Esophagus squamous epithelium (tissue), 5 donors: Measurements from ENCODE around the gene ALDH3B1. TPM values are rescaled to one million over a fixed set of nuclear protein-coding genes. Genes with fewer than 3 reads are reported as not detected.

ENCODE experiments used
- DNase-seq: peaks from one replicate; lab custom pipeline; 2025; lab: John Stamatoyannopoulos, UW
- H3K27ac ChIP-seq, 4 donors: fragments of 200-600 bp; sonication (generic); one replicate each; pipeline ENCODE4 v1.5.1; 2016 to 2019; ENCODE audit warnings: mild to moderate bottlenecking in 1 of 4
- H3K27me3 ChIP-seq, 4 donors: fragments of 200-600 bp; sonication (generic); 1 replicate in 3 of 4; 2 replicates in 1 of 4; pipeline versions ENCODE4 v1.5.1 to v1.6.0; 2017 to 2021; ENCODE audit warnings: antibody characterized with exemption in 1 of 4
- H3K36me3 ChIP-seq, 3 donors: fragments of 200-600 bp; sonication (generic); one replicate each; pipeline ENCODE4 v1.5.1; 2016 to 2019
- H3K4me1 ChIP-seq, 3 donors: fragments of 200-600 bp; sonication (generic); one replicate each; pipeline ENCODE4 v1.5.1; 2017 to 2019
- H3K4me3 ChIP-seq, 4 donors: fragments of 200-600 bp; sonication (generic); 1 replicate in 3 of 4; 2 replicates in 1 of 4; pipeline ENCODE4 v1.5.1; 2016 to 2019; ENCODE audit warnings: mild to moderate bottlenecking in 2 of 4, moderate library complexity in 1 of 4
- H3K9me3 ChIP-seq, 3 donors: fragments of 200-600 bp; sonication (generic); one replicate each; pipeline ENCODE4 v1.5.1; 2016 to 2019
- POLR2A ChIP-seq, 4 donors: fragments of 450-650 bp; IDR thresholded peaks; one replicate each; pipeline ENCODE4 v1.6.1; 2017; ENCODE audit warnings: antibody characterized with exemption in 4 of 4, mild to moderate bottlenecking in 4 of 4, moderate library complexity in 3 of 4
- WGBS, 2 donors: methylation state at CpG; one replicate each; pipeline ENCODE4 v1.1.5; 2018; 5-methylcytosine and 5-hydroxymethylcytosine counted together
- intact Hi-C: fragments of 100-400 bp; cut with DNase I; formaldehyde crosslinking; loops from one replicate; pipeline ENCODE4 v1.15.0; 2022
- total RNA-seq, 4 donors: library from RNA; depleted of rRNA; stranded (reverse); fragments of >200 nt; gene quantifications; one replicate each; pipeline ENCODE4 v1.1.0, GENCODE V29; 2016
- TF ChIP-seq, protein P1 (sequence below), 6 experiments: fragments of 450-650 bp in 4 of 6; fragments of 200-600 bp in 2 of 6; sonication (generic) in 2 of 6; IDR thresholded peaks; one replicate each; pipeline ENCODE4 v1.5.1; 2016 to 2019; ENCODE audit warnings: antibody characterized with exemption in 6 of 6, mild to moderate bottlenecking in 4 of 6, moderate library complexity in 4 of 6
- donor health status: DM: yes; HTN: yes; CAD: no.

Gene ALDH3B1
- total RNA-seq, 4 donors from 2014 or later: 1.6 to 15.7 (median 8.0) TPM

DNA sequence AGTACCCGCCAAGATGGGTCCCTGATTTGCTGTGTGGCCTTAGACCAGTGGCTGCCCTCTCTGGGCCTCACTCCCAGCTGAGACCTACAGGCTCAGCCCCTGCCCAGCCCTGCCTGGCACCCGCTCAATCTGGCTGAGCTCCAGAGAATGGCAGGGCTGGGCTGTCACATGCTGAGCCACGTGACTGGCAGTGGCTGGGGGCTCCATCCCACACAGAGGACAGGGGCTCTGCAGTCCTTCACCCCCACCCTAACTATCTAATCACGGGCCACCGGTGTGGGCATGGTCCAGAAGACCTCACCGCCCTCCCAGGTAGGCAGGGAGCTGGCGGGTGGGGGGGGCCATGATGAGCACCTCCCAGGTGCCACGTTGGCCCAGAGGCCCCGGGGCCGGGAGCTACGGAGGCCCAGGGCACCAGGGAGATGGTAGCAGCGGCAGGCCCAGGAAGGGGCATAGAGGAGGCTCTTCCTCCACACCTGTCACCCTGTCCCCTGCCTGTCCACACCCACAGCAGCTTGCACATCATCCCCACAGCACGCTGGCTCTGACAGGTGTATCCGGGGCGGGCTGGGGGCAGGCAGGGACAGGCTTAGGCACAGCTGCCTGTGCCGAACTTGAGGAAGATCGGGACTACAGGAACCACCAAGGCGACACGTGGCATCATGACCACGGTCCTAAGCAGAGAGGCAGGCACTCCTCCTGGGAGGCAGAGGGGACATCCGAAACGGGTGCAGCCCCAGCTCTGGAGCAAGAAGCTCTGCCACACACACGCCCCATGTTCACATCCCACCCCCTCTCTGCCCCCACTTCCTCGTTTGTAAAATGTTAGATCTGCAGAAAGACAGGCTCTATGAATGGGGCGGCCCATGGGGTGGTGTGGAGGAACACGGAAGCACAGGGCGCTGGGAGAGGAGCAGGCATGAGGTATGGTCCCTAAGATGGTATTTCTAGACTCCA lies 1.5 kb upstream of the ALDH3B1 start:
- no peaks in the 10 kb centered on the region for H3K27me3 ChIP-seq
- peaks cover 26 to 66% (median 37%) of the 10 kb centered on the region in 3 donors for H3K4me1 ChIP-seq
- no peaks in the 10 kb centered on the region for H3K36me3 ChIP-seq
- no peaks in the 10 kb centered on the region for H3K9me3 ChIP-seq
- intact Hi-C loops: loop anchor here (10.0 kb wide), 1 partner anchor 206 kb away; the partner anchor contains the start of gene KMT5B
- 53 to 67% methylated on average over 3 to 13 of the region's 27 CpGs for WGBS, 2 donors
- TF ChIP-seq POLR2A (IDR thresholded peaks at IDR 0.05): no peak
- TF ChIP-seq, protein P1, sequence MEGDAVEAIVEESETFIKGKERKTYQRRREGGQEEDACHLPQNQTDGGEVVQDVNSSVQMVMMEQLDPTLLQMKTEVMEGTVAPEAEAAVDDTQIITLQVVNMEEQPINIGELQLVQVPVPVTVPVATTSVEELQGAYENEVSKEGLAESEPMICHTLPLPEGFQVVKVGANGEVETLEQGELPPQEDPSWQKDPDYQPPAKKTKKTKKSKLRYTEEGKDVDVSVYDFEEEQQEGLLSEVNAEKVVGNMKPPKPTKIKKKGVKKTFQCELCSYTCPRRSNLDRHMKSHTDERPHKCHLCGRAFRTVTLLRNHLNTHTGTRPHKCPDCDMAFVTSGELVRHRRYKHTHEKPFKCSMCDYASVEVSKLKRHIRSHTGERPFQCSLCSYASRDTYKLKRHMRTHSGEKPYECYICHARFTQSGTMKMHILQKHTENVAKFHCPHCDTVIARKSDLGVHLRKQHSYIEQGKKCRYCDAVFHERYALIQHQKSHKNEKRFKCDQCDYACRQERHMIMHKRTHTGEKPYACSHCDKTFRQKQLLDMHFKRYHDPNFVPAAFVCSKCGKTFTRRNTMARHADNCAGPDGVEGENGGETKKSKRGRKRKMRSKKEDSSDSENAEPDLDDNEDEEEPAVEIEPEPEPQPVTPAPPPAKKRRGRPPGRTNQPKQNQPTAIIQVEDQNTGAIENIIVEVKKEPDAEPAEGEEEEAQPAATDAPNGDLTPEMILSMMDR (IDR thresholded peaks at IDR 0.05): no peak
- peak overlapping the region in 3 of 4 donors; percentile 61 to 86 (median 75) for H3K27ac ChIP-seq
- DNase-seq: no peak
- no peak overlapping the region for H3K4me3 ChIP-seq

DNA sequence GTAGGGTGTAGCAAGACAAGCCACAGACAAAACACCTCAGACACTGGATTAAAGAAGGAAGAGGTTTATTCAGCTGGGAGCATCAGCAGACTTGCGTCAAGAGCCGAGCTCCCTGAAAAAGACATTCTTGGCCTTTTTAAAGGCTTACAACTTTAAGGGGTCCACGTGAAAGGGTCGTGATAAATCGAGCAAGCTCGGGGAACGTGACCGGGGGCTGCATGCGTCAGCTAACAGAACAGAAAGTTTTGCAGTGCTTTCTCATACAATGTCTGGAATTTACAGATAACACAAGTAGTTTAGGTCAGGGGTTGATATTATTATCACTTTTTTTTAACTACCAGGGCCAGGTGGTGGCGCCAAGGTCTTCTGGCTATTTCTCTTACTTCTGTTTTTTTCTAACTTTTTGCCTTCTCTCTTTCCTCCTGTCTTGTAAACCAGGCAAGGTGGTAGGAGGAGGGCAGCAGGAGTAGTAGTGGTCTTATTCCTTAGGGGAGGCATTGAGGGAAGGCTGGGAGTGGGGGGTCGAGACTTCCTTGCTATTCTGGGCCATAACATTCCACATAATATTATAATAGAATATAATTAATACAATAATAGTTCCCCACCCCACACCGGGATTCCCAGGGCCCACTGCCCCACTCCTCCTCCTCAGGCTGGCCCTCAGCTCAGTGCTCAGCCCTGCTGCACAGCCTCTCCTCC lies 587 bp upstream of the ALDH3B1 start:
- DNase-seq: no peak
- intact Hi-C loops: loop anchor here (10.0 kb wide), 1 partner anchor 205 kb away; the partner anchor contains the start of gene KMT5B

DNA sequence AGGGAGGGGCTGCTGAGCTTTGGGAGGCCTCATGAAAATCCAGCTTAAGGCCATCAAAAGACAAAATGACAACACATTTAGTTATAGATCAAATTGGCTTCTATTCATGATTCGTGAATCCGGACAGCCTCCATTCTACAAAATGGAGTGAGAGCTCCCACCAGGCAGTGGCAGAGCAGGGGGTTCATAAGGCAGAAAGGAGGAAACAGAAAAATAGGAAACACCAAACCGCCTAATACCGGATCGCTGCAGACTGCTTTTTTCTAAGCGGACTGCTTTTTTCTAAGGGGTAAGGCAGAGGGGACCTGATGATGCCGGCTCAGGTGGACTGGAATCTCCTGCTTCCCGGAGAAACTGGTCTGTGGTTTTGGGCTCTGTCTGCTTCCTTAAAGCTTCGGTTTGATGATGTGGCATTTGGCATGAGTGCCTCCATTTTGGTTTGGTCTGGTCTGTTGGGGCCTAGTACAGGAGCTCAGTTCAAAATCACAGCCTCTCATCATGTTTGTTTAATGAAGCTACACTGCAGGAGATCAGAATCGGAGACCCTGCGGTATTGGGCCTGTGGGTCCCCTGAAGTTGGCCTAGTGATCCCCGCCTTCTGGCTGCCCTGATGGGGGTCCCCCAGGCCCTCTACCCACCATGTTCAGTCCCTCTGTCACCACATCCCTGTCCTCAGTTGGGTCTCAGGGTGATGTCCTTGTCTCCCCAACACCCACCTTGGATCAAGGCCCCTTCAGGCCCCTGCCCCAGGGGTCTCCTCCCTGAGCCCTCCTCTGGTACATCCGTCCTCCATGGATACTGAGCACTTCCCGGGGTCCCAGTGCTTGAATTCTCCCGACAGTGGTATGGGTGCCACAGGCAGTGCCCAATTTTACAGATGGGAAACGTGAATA lies 1.2 kb downstream of the ALDH3B1 start:
- no peaks in the 10 kb centered on the region for H3K36me3 ChIP-seq
- intact Hi-C loops: no loop called here
- no peak for DNase-seq
- WGBS, 2 donors: 57 to 87% methylated on average over 9 to 12 of the region's 16 CpGs
- peak overlapping the region in 3 of 4 donors; percentile 35 to 61 (median 42) for H3K4me3 ChIP-seq
- peaks cover 36 to 78% (median 46%) of the 10 kb centered on the region in 3 donors for H3K4me1 ChIP-seq
- no peaks in the 10 kb centered on the region for H3K9me3 ChIP-seq
- H3K27me3 ChIP-seq: no peaks in the 10 kb centered on the region
- H3K27ac ChIP-seq: peak overlapping the region; percentile 64 to 95 (median 80)
- no peak for TF ChIP-seq POLR2A (IDR thresholded peaks at IDR 0.05)
- TF ChIP-seq, protein P1 (IDR thresholded peaks at IDR 0.05): no peak

More for the DNA sequence above, 587 bp upstream of the ALDH3B1 start:
- Histone ChIP-seq H3K4me1 (peaks cover 29 to 66% (median 41%) of the 10 kb centered on the region in 3 donors), H3K27me3 (no peaks in the 10 kb centered on the region), H3K9me3 (no peaks in the 10 kb centered on the region), H3K36me3 (no peaks in the 10 kb centered on the region), H3K27ac (peak overlapping the region; percentile 64 to 95 (median 80)), H3K4me3 (peak overlapping the region in 3 of 4 donors; percentile 35 to 61 (median 42))
- no peak for TF ChIP-seq POLR2A (IDR thresholded peaks at IDR 0.05)
- TF ChIP-seq, protein P1 (IDR thresholded peaks at IDR 0.05): peak in 1 of 6 experiments; percentile 12
- WGBS, 2 donors: 55 to 68% methylated on average over 11 to 12 of the region's 12 CpGs

DNA sequence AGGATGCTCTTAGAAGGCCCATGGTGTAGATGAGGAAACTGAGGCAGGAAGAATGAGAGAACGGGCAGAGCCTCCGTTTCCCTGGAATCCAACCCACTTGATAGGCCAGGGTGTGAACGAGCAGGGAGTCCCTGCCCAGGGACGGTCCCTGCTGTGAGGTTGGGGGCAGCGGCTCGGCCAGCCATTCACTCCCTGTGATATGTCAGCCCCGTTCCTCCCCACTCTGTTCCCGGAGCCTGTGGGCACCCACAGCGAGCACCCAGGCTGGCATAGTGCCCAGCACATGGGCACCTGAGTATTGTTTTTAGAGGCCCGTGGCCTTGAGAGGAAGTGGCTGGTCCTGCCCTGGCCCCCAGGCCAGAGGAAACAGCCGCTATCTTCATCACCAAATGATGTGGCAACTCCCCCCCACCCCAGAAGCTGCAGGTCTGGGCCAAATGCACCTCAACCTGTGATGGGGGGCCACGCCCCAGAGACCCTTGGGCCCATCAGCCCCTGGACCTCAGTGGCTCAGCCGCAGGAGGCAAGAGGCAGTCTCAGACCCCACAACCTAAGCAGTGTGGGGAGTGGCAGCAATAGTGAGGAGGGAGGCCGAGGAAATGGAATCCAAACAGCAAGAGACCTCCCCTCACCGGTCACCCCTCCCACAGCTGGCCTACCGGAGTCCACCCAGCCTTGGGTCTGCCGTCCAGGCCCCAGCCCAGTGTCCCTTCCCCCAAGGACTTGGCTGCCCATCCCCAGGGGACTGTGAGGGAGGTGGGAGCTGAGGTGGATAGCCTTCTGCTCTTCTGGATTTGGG lies 2.1 kb downstream of the ALDH3B1 start:
- H3K9me3 ChIP-seq: no peaks in the 10 kb centered on the region
- no peak for DNase-seq
- TF ChIP-seq, protein P1 (IDR thresholded peaks at IDR 0.05): no peak
- no peak for TF ChIP-seq POLR2A (IDR thresholded peaks at IDR 0.05)
- peak overlapping the region in 3 of 4 donors; percentile 7 to 95 (median 75) for H3K27ac ChIP-seq
- no peaks in the 10 kb centered on the region for H3K27me3 ChIP-seq
- intact Hi-C loops: no loop called here
- WGBS, 2 donors: 73 to 93% methylated on average over 5 to 12 of the region's 17 CpGs
- peaks cover 41 to 87% (median 54%) of the 10 kb centered on the region in 3 donors for H3K4me1 ChIP-seq
- H3K36me3 ChIP-seq: no peaks in the 10 kb centered on the region
- no peak overlapping the region for H3K4me3 ChIP-seq
